IPS-18a (cell line): ENCODE measurements around the gene FLNA.

Experiments used
- H3K27ac ChIP-seq: one replicate; pipeline ENCODE4 v1.5.1; 2013; ENCODE audit warnings: low read length
- H3K27me3 ChIP-seq: one replicate; pipeline ENCODE4 v1.6.1; 2013; ENCODE audit warnings: mild to moderate bottlenecking, low read length; ENCODE audit not compliant: control insufficient read depth, insufficient read depth
- H3K36me3 ChIP-seq: one replicate; pipeline ENCODE4 v1.6.1; 2013; ENCODE audit warnings: low read depth, low read length; ENCODE audit not compliant: control insufficient read depth
- H3K4me1 ChIP-seq: one replicate; pipeline ENCODE4 v1.6.1; 2013; ENCODE audit warnings: low read depth, low read length; ENCODE audit not compliant: control insufficient read depth
- H3K4me3 ChIP-seq: one replicate; pipeline ENCODE4 v1.5.1; 2013; ENCODE audit warnings: low read length
- H3K9ac ChIP-seq: one replicate; pipeline ENCODE4 v1.6.1; 2013; ENCODE audit warnings: mild to moderate bottlenecking, low read length, moderate library complexity
- H3K9me3 ChIP-seq: one replicate; pipeline ENCODE4 v1.6.1; 2013; ENCODE audit warnings: low read depth, low read length; ENCODE audit not compliant: control insufficient read depth

FLNA gene

GRCh38 chrX:154380153-154380552 lies 5.7 kb upstream of the FLNA start:
- Histone ChIP-seq H3K4me3 (peak overlapping the region; percentile 60), H3K4me1 (peaks cover 8% of the 10 kb centered on the region), H3K27ac (no peak overlapping the region), H3K9me3 (no peaks in the 10 kb centered on the region), H3K36me3 (no peaks in the 10 kb centered on the region), H3K27me3 (no peaks in the 10 kb centered on the region), H3K9ac (peak overlapping the region; percentile 81)

- peak overlapping the region; percentile 81 for H3K9ac ChIP-seq
- peak overlapping the region; percentile 60 for H3K4me3 ChIP-seq
- H3K27ac ChIP-seq: peak overlapping the region; percentile 24
- H3K36me3 ChIP-seq: no peaks in the 10 kb centered on the region
- H3K9me3 ChIP-seq: no peaks in the 10 kb centered on the region
- H3K4me1 ChIP-seq: peaks cover 8% of the 10 kb centered on the region
- H3K27me3 ChIP-seq: peaks cover 5% of the 10 kb centered on the region
These were observed 5.1 kb upstream of the FLNA start for GRCh38 chrX:154379569-154379951.

- Histone ChIP-seq H3K27ac (peak within 1 kb of the TSS; percentile 24), H3K36me3 (no peaks in the 10 kb centered on the region), H3K27me3 (peaks cover 7% of the 10 kb centered on the region), H3K9me3 (no peaks in the 10 kb centered on the region), H3K9ac (peak within 1 kb of the TSS; percentile 81), H3K4me1 (peaks cover 9% of the 10 kb centered on the region), H3K4me3 (peak within 1 kb of the TSS; percentile 60)
These were observed 4.5 kb upstream of the FLNA start, which contains the start of gene EMD for GRCh38 chrX:154378799-154379568. Gene EMD, plus strand, starts transcription at chrX:154379295. Its CDS starts 190 bp downstream, at chrX:154379485.

- H3K4me3 ChIP-seq: peak overlapping the region; percentile 51
- H3K4me1 ChIP-seq: peaks cover 11% of the 10 kb centered on the region
- peaks cover 11% of the 10 kb centered on the region for H3K27me3 ChIP-seq
- H3K36me3 ChIP-seq: no peaks in the 10 kb centered on the region
- H3K9ac ChIP-seq: peak overlapping the region; percentile 62
- H3K27ac ChIP-seq: no peak overlapping the region
- H3K9me3 ChIP-seq: no peaks in the 10 kb centered on the region
These were observed 3.8 kb upstream of the FLNA start for GRCh38 chrX:154378059-154378798.

- peaks cover 15% of the 10 kb centered on the region for H3K4me1 ChIP-seq
- H3K27ac ChIP-seq: no peak overlapping the region
These were observed 2.3 kb upstream of the FLNA start for GRCh38 chrX:154376774-154377173.

GRCh38 chrX:154375156-154375504 lies 696 bp upstream of the FLNA start:
- H3K4me3 ChIP-seq: peak overlapping the region; percentile 21
- no peaks in the 10 kb centered on the region for H3K36me3 ChIP-seq
- H3K4me1 ChIP-seq: peaks cover 7% of the 10 kb centered on the region
- H3K27me3 ChIP-seq: peaks cover 11% of the 10 kb centered on the region
- H3K27ac ChIP-seq: no peak overlapping the region
- H3K9me3 ChIP-seq: no peaks in the 10 kb centered on the region
- H3K9ac ChIP-seq: no peak overlapping the region

More at GRCh38 chrX:154376774-154377173, 2.3 kb upstream of the FLNA start:
- H3K36me3 ChIP-seq: no peaks in the 10 kb centered on the region
- H3K9me3 ChIP-seq: no peaks in the 10 kb centered on the region
- no peak overlapping the region for H3K9ac ChIP-seq
- peaks cover 11% of the 10 kb centered on the region for H3K27me3 ChIP-seq
- H3K4me3 ChIP-seq: no peak overlapping the region

GRCh38 chrX:154373340-154374306 lies 811 bp downstream of the FLNA start:
- Histone ChIP-seq H3K36me3 (peaks cover 2% of the 10 kb centered on the region), H3K27ac (no peak overlapping the region), H3K4me1 (peaks cover 8% of the 10 kb centered on the region), H3K9ac (no peak overlapping the region), H3K9me3 (no peaks in the 10 kb centered on the region), H3K4me3 (peak overlapping the region; percentile 32), H3K27me3 (peaks cover 11% of the 10 kb centered on the region)

- no peaks in the 10 kb centered on the region for H3K9me3 ChIP-seq
These were observed 1.8 kb downstream of the FLNA start for GRCh38 chrX:154372612-154373022.

GRCh38 chrX:154371789-154372300 lies 2.6 kb downstream of the FLNA start:
- H3K9ac ChIP-seq: no peak overlapping the region
- H3K4me1 ChIP-seq: peaks cover 10% of the 10 kb centered on the region
- no peaks in the 10 kb centered on the region for H3K9me3 ChIP-seq
- H3K36me3 ChIP-seq: peaks cover 18% of the 10 kb centered on the region
- peak overlapping the region; percentile 48 for H3K4me3 ChIP-seq
- peaks cover 11% of the 10 kb centered on the region for H3K27me3 ChIP-seq
- H3K27ac ChIP-seq: no peak overlapping the region

More at GRCh38 chrX:154372612-154373022, 1.8 kb downstream of the FLNA start:
- Histone ChIP-seq H3K4me1 (peaks cover 10% of the 10 kb centered on the region), H3K27ac (no peak overlapping the region), H3K4me3 (no peak overlapping the region), H3K9ac (no peak overlapping the region), H3K27me3 (peaks cover 11% of the 10 kb centered on the region), H3K36me3 (peaks cover 11% of the 10 kb centered on the region)

GRCh38 chrX:154371017-154371788 lies 3.2 kb downstream of the FLNA start:
- Histone ChIP-seq H3K9ac (peak overlapping the region; percentile 96), H3K27ac (peak overlapping the region; percentile 78), H3K4me1 (peaks cover 10% of the 10 kb centered on the region), H3K27me3 (peaks cover 11% of the 10 kb centered on the region), H3K9me3 (peaks cover 1% of the 10 kb centered on the region), H3K36me3 (peaks cover 24% of the 10 kb centered on the region), H3K4me3 (peak overlapping the region; percentile 91)
